Right hindlimb (tissue), 1 donor: ENCODE results near the gene SHOC2.

Experiments
- DNase-seq: peaks from one replicate; pipeline ENCODE4 v3.0.0-alpha.2; 2018

Gene SHOC2

DNA sequence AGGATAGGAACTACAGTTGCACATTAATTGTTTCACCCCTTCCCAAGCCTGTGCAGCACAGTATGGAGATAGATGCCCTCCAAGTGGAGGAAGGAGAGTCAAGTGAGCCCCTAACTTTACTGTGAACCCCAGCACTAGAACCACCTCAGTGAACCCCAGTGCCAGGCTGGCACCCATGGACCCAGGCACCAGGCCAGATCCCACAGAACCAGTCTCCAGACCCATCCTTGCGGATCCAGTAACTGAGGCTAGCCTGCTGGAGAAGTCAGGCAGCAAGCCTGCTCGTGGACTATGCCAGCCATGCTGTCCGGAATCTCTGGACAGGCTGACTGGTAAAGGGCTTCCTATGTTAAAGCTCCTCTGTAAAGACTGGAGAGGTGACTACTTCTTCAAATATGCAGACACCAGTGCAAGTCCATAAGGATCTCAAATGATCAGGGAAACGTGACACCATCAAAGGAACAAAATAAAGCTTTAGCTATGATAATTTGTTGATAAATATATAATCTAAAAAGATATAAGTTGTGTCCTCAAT is 27.7 kb downstream of the SHOC2 start:
- DNase-seq = no peak

GRCh38 chr10:110951381-110951780 is 32.0 kb downstream of the SHOC2 start:
- DNase-seq = no peak

DNA sequence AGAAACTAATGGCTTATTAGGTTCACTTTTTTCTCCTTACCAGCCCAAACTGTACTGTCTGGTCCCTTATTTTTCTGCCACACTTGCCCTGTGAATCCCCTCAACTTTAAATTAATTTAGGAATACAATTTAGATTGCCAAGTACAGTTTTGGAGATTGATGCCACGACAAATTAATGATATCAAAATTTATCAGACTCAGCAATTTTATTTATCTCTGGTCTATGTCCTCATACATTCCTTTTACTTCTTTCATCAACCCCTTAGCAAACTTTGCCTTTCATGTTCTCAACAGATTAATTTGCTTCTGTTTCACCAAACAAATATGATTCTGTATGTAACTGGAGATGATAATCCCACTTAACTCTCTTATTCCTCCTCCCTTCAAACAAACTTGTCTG is 38.2 kb downstream of the SHOC2 start:
- no peak for DNase-seq

- DNase-seq = no peak
Observed at GRCh38 chr10:110959379-110960332, 40.3 kb downstream of the SHOC2 start.

DNA sequence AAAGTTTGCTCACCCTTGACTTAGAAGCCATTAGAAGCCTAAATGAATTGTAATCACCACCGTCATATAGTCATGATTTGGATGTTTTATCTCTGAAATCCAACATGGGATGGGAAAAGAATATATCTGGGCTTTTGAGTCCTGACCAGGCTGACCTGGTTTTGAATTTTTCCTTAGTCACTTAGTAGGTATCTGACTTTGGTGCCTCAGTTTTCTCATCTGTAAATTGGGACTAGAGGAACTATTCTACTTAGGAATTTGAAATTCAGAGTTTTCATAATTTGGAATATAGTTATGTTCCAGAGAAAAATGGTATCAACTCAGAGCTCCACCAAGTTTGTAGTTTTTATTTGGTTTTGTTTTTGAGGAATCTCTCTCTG is 40.9 kb downstream of the SHOC2 start:
- no peak for DNase-seq

GRCh38 chr10:110962443-110962842 is 43.0 kb downstream of the SHOC2 start:
- no peak for DNase-seq

DNA sequence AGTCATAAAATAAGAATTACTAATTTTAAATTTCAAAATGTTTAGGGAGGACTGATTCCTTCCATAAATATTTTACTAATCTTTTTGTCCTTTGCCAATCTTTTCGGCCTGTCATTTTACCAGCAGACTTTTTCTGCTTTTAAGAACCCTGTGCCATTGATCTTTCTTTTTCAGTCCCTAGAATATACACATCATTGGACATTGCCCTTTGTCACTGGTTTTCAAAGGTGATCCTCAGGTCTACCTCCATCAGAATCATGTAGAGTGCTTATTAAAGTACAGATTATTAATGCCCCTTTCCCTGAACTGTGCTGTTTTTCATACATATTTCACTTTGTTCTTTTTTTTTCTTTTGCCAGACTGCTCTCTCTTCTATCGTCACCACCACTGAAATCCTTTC is 43.8 kb downstream of the SHOC2 start:
- no peak for DNase-seq

- DNase-seq = no peak
Observed at GRCh38 chr10:110964681-110965080, 45.3 kb downstream of the SHOC2 start.

- no peak for DNase-seq
Observed at GRCh38 chr10:110965216-110965615, 45.8 kb downstream of the SHOC2 start.

GRCh38 chr10:110966146-110966545 is 46.7 kb downstream of the SHOC2 start:
- no peak for DNase-seq

- DNase-seq = no peak
Observed at GRCh38 chr10:110967009-110967630, 47.7 kb downstream of the SHOC2 start.

- no peak for DNase-seq
Observed at GRCh38 chr10:110967645-110968044, 48.2 kb downstream of the SHOC2 start.

GRCh38 chr10:110969183-110969582 is 49.8 kb downstream of the SHOC2 start:
- no peak for DNase-seq

DNA sequence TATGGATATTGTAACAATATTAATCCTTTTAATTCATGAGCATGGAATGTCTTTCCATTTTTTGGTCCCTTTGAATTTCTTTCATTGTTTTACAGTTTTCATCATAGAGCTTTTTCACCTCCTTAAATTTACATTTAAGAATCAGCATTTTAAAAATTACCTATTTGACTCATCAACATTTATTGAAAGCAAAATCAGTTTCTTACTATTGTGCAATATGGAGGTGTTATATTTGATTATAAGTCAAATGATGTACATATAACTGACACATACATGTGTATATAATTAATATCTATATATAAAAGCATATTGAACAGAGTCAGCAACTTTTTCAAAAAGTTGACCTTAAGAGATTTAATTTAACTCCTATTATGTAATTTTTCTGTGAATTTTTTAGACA is 52.2 kb downstream of the SHOC2 start:
- no peak for DNase-seq

GRCh38 chr10:110972231-110973134 is 53.1 kb downstream of the SHOC2 start:
- no peak for DNase-seq

DNA sequence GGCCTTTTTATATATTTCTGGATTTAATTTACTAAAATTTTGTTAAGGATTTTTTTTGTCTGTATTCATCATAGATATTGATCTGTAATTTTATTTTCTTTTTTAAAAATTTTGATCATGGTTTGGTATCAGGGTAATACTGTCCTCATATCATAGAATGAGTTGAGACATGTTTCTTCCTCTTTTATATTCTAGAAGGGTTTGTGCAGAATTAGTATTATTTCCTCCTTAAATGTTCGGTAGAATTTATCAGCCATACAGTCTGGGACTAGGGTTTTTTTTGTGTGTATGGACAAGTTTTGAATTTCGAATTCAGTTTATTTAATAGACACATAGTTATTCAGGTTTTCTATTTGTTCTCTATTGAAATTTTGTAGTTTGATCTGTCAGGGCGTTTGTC is 54.0 kb downstream of the SHOC2 start:
- no peak for DNase-seq

DNA sequence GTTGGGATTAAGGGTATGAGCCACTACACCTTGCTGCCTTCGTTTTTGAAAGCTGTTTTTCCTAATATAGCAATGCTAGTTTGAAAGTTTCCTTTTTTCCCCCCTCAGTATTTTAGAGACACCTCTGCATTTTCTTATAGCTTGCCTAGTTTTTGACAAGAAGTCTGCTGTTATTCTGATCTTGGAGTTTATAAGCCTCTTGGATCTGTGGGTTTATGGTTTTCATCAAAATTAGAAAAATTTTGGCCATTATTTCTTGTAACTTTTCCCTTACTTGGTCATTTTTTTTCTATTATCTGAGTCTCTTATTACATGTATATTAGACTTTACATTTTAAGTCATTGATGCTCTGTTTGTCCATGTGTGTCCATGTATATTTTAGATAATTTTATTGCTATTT is 57.2 kb downstream of the SHOC2 start:
- no peak for DNase-seq

DNA sequence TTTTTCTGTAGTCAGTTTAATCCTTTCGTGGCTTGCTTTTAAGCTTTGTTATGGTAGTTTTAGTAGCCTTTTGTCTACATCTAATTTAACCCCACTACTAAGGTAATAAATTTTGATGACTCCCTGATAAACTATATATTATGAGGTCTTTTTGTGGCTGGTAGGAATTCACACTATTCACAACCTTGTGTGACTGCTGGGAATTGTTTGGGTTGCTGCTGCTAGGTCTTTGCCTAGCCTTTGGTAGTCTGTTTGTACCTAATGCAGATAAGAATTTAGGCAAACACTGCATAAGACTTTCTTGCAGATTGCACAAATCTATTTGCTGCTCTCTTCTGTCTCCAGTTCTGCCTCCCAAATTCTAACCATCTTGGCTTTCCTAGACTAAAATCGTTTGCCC is 58.3 kb downstream of the SHOC2 start:
- no peak for DNase-seq

- no peak for DNase-seq
Observed at GRCh38 chr10:110978204-110978603, 58.8 kb downstream of the SHOC2 start.

- DNase-seq = no peak
Observed at GRCh38 chr10:110979611-110980010, 60.2 kb downstream of the SHOC2 start.

DNA sequence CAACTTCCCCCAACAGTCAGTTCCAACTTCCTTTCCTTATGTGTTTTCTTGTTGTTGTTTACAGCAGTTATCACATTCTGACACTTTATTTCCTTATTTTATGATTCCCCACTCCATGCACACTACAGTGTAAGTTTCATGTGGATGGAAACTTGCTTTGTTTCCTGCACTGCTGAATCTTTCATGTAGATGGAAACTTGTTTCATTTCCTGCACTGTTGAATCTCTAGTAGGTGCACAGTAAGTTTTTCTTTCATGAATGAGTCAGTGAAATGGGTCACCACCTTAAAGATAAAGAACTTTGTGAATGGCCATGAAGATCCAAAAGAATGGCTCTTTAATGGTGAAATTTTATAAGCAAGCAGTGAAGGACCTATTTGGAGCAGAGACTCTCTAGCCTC is 61.4 kb downstream of the SHOC2 start:
- DNase-seq = no peak

GRCh38 chr10:110983466-110983865 is 64.1 kb downstream of the SHOC2 start:
- no peak for DNase-seq
